HepG2 (cell line): ENCODE data around the gene ARF6.

Source experiments
- EZH2 ChIP-seq: conservative IDR thresholded peaks from 2 replicates; pipeline ENCODE4 v1.6.1; 2012; ENCODE audit warnings: mild to moderate bottlenecking, low read depth, low read length, moderate library complexity
- MAF1 ChIP-seq: sonication (generic); formaldehyde crosslinking; IDR thresholded peaks from 2 replicates; pipeline ENCODE4 v1.5.0; 2020; ENCODE audit warnings: missing genetic modification reagents, borderline replicate concordance
- RAD21 ChIP-seq: fragments of 450-650 bp; formaldehyde crosslinking; IDR thresholded peaks from 2 replicates; pipeline ENCODE4 v1.5.0; 2020; ENCODE audit warnings: mild to moderate bottlenecking
- TF ChIP-seq, protein P1 (sequence below): sonication (generic); formaldehyde crosslinking; IDR thresholded peaks from 2 replicates; pipeline ENCODE4 v1.4.0; 2020; ENCODE audit warnings: missing genetic modification reagents
- TF ChIP-seq, protein P2 (sequence below): sonication (generic); formaldehyde crosslinking; IDR thresholded peaks from 2 replicates; pipeline ENCODE4 v1.5.0; 2020; ENCODE audit warnings: missing genetic modification reagents, mild to moderate bottlenecking, borderline replicate concordance

DNA sequence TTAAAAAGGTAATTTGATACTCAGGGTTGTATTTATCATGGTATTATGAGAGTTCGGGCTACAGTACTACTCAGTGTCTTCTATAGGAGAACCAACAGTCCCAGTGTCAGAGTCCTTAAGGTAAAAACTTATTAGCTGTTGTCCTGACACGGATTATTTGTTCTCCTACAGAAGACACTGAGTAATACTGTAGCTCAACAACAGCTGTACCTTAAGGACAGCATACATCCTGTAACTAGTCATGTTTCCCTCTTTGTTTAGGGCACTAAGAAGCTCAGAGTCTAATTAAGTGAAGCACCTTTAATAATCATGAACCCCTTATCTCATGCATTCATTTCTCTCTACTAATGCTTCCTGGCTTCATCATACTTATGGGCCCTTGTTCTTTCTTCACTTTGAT, 33.9 kb downstream of the ARF6 start:
- TF ChIP-seq RAD21 (CRISPR knock-in tag) (no peak), EZH2 (no peak), MAF1 (CRISPR knock-in tag) (no peak)
- TF ChIP-seq, protein P1, sequence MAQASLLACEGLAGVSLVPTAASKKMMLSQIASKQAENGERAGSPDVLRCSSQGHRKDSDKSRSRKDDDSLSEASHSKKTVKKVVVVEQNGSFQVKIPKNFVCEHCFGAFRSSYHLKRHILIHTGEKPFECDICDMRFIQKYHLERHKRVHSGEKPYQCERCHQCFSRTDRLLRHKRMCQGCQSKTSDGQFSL = no peak
- TF ChIP-seq, protein P2, sequence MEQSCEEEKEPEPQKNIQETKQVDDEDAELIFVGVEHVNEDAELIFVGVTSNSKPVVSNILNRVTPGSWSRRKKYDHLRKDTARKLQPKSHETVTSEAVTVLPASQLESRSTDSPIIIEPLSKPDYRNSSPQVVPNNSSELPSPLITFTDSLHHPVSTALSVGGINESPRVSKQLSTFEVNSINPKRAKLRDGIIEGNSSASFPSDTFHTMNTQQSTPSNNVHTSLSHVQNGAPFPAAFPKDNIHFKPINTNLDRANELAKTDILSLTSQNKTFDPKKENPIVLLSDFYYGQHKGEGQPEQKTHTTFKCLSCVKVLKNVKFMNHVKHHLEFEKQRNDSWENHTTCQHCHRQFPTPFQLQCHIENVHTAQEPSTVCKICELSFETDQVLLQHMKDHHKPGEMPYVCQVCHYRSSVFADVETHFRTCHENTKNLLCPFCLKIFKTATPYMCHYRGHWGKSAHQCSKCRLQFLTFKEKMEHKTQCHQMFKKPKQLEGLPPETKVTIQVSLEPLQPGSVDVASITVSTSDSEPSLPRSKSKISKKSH (CRISPR knock-in tag) = no peak
